Stimulated activated CD8-positive, alpha-beta memory T cell treated with anti-CD3 and anti-CD28 coated beads, Interleukin-4, amount 100 ng/mL, for 24 hours (primary cell): ENCODE measurements around the gene GNGT2.
A peak's percentile ranks its signal among the peaks of the same experiment; 100 is the strongest.

Experiments
- DNase-seq: peaks from one replicate; pipeline ENCODE4 v3.0.0-alpha.2; 2020; ENCODE audit warnings: low read depth

The GNGT2 gene

GRCh38 chr17:49229076-49229804 is 18.9 kb upstream of the GNGT2 start:
- DNase-seq = no peak

DNA sequence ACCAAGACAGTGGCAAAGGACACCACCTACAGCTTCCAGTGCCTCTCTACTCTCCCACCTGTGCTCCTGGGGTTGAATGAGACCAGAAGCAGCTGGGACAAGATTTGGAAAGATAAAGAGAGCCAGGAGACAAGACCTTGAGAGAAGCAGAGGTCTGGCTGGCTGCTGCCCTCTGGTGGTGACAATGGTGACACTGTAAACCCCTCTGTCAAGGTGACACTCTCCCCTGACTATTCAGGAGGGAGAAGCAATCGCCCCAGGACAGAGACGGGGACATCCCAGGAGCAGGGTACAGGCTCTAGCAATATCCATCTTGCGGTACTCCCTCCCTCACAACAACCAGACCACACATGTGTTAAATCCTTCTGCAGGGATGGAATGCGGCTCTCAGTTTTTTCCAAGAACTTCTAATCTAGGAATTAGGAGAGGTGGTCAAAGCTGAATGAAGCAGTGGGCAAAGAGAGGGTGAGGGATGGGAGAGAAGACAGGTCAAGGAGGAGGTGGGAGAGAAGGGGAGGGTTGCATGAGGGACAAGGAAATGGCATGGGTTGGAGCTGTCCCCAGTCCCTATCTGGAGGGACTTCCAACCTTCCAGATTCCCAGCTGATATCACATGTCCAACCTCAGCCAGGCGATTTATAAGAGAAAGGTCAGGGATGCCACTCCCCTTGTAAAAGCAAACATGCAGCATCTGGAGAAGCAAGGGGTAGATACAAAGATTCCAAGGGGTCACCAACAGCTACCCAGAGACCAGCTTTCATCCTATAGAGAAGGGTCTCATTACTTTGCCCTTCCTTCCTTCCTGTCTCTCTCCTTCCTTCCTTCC is 17.3 kb upstream of the GNGT2 start:
- DNase-seq = peak; percentile 64

DNA sequence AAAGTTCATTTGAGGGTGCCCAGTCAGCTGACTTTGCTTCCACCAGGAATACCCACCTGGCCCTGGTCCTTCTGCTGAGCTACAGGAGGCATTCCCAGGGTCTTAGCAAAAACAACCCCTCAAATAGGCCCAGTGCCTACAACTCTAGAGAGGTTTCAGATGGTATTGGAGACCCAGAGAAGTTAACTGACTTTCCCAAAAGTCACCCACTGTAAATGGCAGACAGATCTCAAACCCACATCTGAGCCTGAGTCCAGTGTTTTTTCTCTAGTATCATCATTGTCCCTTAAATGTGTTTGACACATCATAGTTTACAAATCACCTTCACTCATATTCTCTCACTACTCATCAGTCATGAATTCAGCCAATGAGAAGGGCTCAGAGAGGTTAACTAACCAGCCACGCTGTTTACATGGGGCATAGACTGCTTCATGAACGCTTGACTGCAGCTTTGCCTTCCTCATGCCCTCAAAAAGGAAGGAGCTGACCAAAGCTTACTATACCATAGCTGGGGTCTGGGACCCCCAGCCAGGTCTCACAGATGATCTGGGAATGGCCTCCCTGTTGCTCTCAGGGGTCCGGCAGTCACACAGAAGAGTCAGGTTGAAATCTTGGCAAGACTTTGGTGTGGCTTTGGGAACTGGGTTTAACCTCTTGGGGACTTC is 16.5 kb upstream of the GNGT2 start:
- no peak for DNase-seq

GRCh38 chr17:49225554-49226236 is 15.3 kb upstream of the GNGT2 start:
- DNase-seq = no peak

DNA sequence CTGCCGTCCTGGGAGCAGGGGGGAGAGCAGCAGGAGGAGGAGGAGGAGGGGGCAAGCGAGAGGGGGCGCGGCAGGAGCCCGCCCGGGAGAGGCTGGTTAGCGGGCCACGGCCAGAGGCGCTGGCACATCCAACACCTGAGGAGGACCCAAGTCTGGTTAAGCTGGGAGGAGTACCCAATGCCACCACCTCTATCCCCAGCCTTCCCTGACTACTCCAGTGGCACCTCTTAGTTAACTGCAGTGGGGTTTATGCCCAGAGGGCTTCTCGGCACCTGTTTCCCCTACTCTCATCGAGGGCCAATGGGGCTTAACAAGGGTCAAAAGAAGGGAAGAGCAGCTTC is 14.6 kb upstream of the GNGT2 start:
- no peak for DNase-seq

- peak; percentile 25 for DNase-seq
These were observed 14.0 kb upstream of the GNGT2 start for GRCh38 chr17:49224198-49224996.

DNA sequence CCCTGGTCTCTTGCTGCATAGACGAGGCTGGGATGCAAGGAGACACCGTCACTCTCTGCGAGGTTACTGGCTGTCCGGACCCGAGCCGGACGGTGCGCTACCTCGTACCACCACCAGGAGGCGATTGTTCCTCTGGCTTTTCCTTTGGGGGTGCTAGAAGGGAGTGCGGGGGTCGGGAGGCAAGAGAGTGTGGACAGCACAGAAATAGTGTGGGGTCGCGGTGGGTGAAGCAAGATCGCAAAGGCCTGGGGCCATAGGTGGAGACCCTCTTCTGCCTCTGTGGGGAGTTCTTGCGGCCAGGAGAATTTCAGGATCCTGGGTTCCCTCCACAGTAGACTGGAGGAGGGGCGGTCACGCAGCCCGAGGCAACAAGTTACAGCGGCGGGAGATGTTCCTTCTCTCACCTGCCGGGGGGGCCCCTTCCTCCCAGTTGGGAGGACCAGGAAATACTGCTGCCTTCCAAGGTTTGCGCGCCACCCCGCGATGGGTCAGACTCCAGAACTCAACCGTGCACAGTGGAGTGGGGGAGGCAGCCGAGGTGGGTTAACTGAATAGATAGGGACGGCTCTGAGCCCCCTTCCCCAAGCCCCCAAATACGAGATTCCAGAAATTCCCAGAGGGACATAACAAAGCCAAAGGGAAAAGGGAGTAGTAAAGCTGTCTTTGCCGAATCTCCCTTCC is 13.3 kb upstream of the GNGT2 start:
- DNase-seq = peak; percentile 57

GRCh38 chr17:49223168-49223516 is 12.8 kb upstream of the GNGT2 start:
- DNase-seq = no peak

- no peak for DNase-seq
These were observed 9.6 kb upstream of the GNGT2 start for GRCh38 chr17:49219987-49220386.

DNA sequence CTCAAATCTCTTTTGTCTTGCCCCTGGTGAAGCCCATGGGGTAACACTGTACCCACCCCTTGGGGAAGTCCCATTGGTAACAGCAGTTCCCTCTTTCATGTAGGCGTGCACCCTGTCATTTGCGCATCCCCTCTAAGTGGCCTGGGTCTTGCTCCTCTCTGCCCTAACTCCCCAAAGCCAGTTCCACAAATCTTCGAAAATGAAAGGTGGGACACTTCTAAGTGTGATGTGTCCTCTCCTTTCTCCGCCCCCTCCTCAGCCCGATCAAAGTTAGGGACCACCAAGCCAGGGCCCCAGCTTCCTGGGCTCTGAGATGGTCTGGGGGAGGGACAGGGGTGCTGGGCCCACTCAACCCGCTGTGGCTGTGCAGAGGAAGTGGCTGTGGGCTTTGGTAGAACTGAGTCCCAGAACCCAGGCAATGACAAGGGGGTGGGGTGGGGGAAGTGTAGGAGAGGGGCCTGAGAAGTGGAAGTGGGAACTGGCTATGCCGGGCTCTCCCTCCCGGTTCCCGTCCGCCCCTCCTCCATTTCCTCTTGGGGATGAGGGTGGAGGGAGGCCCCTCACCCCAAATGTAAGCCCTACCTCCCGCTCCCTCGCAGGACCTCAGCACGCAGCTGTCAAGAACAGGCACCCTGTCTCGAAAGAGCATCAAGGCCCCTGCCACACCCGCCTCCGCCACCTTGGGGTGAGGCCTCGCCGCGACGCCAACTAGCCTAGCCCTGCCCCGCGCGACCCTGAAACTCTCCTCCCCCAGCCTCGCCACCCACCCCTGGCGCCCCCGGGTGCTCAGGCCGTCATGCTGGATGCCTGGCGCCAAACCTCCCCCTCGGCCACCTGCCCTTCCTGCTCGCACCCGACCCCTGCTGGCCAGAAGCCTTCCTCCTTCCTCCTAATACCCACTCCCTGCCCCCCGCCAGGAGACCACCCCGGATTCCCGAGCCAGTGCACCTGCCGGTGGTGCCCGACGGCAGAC is 8.9 kb upstream of the GNGT2 start:
- peak; percentile 42 for DNase-seq

GRCh38 chr17:49217651-49218413 is 7.5 kb upstream of the GNGT2 start:
- DNase-seq = peak; percentile 58

DNA sequence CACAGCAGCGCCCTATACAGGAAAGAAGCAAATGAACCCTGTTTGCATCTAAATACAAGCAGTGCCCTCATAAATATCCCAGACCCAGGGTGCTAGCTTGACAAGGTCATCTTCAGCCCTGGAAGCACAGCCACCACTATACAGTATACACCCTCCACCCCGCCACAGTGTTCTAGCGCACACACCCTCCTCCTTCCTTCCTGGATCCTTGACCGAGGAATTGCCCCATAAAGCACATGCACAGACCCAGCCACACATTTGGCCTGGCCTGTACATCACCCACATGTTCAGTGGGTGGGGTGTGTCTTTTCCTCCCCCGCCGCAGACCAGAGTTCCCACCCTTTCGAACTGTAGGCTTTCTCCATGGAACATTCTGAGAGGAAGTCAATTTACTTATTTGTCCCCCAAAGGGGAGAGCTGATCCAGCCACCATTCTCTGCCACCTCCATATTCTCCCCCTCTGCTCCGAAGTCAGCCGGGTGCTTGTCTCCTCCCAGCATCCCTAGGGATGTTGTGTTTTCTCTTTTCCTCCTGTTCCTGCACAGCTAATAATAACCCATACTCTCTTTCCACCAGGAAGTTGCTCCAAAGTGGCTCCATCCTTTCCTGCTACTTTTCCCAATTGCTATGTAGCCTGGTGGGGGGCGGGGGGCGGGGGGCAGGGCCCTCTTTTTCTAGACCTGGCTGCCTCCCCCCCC is 6.7 kb upstream of the GNGT2 start:
- DNase-seq = no peak

GRCh38 chr17:49216482-49216881 is 6.1 kb upstream of the GNGT2 start:
- DNase-seq = no peak

DNA sequence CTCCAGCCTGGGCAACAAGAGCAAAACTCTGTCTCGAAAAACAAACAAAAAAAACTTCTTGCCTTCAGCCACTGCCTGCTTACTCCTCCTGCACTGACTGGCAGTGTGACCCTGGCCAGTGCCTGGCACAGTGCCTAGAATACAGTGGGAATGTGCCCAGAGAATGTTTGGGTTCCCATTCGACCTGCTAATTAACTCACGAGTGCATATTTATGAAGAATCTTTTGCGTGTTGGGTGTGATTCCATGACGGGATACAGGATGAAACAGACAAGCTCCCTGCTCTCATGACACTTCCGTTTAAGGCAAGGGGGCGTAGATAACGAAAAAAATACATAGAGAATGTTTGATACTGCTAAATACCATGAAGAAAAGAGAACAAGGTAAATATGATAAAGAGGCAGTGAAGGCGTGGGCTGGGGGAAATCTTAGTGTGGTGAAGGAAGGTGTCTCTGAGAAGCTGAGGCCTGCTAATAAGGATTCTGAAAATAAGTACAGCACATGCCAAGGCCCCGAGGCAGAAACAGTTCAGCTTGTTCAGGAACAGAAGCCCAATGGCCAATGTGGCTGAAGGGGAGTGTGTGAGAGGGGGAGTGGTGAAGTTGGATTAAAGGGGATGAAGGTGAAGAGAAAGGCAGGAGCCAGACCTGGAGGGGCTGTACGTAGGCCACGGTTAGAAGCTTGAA is 4.4 kb upstream of the GNGT2 start:
- DNase-seq = no peak

GRCh38 chr17:49213847-49214246 is 3.5 kb upstream of the GNGT2 start:
- DNase-seq = no peak

- DNase-seq = no peak
These were observed 3.0 kb upstream of the GNGT2 start for GRCh38 chr17:49213399-49213798.

DNA sequence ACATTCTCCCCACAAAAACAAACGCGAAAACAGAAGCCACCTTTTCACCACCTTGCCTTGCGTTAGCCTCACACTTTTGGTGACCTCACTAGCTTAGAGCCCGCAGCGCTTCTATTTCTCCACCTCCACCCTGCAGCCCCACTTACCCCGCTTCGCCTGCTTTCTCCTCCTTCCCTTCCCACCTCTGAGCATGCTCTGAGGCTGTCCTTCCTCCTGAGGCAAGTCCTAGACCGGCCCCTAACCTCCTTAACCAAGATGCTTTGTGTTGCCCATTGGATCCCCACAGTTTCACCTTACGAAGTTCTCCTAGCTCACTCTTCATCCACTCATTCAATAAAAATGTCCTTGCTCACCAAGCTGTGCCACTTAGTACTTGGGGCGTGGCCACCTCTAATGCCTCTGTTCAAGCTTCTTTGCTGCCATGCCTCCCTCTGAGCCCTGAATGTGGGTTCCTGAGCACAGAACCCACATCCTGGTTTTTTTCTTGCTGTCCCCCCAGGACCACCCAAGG is 1.3 kb downstream of the GNGT2 start:
- DNase-seq = no peak

GRCh38 chr17:49204516-49204915 is 5.9 kb downstream of the GNGT2 start:
- DNase-seq = no peak
